SU-DHL-6 (cell line): ENCODE results near the gene GARIN5A.

Experiments used
- CTCF ChIP-seq: fragments of 200-600 bp; sonication (generic); IDR thresholded peaks from one replicate; pipeline ENCODE4 v1.5.1; 2017; ENCODE audit warnings: antibody characterized with exemption, mild to moderate bottlenecking, low read length, moderate library complexity; ENCODE audit not compliant: insufficient read depth, poor library complexity, severe bottlenecking
- EZH2phosphoT487 ChIP-seq: fragments of 200-600 bp; sonication (generic), shearing (Covaris generic); conservative IDR thresholded peaks from 2 replicates; pipeline ENCODE4 v1.6.1; 2018; ENCODE audit warnings: mild to moderate bottlenecking, antibody characterized with exemption, low read length, moderate library complexity, mixed read lengths

DNA sequence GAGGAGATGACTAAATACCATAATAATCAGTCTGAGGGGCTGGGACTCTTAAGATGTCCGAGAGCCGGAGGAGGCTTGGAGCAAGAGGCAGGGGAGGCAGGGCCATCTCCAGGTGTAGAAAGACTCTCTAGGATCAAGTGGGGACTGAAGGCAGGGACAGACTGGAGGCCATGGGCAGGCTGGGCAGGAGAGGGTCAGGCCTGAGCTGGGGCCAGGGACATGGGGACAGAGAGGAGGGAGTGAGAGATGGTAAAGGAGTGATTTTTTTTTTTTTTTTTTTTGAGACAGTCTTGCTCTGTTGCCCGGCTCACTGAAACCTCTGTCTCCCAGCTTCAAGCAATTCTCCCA, 32.2 kb upstream of the GARIN5A start:
- TF ChIP-seq CTCF (no peak), EZH2phosphoT487 (no peak)
